CD4-positive, alpha-beta T cell treated with Interleukin-2 at 100 ng/mL for 4 hours (primary cell): ENCODE data around the gene DLX4.

Source experiments
- DNase-seq: peaks from one replicate; pipeline ENCODE4 v3.0.0-alpha.2; 2020; ENCODE audit warnings: low spot score

Gene DLX4

DNA sequence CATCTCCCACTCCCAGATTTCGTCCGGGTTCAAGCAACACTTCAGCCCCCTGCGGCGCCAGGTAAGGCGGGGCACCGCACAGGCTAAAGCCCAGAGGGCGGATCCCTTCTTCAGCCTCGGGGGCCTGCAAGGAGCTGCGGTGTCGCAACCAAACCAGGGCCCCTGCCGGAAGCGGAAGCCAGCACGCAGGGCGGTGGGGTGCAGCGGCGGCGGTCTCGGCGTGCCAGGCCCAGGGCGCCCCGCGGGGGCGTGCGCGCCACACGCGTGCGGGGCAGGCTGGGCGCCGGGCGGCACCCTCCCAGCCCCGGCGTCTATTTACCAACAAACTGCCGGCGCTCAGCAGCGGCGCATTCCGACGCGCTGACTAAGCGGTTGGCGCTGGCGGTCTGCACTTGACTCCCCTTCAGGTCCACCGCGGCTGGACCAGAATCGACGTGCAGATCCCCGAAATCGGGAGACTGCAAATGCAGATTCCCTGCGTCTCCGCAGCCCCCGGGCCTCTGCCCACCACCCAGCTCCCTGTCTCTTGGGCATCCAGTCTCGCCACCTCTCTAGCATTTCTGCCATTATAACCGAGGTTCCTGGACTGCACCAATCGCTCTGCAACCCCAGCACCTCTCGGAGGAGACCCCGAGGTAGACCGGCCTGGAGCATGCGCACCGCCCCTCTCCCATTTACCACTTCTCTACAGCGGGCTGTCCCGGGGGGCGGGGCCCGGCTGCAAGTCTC is 421 bp upstream of the DLX4 start:
- DNase-seq, result peak; percentile 56

DNA sequence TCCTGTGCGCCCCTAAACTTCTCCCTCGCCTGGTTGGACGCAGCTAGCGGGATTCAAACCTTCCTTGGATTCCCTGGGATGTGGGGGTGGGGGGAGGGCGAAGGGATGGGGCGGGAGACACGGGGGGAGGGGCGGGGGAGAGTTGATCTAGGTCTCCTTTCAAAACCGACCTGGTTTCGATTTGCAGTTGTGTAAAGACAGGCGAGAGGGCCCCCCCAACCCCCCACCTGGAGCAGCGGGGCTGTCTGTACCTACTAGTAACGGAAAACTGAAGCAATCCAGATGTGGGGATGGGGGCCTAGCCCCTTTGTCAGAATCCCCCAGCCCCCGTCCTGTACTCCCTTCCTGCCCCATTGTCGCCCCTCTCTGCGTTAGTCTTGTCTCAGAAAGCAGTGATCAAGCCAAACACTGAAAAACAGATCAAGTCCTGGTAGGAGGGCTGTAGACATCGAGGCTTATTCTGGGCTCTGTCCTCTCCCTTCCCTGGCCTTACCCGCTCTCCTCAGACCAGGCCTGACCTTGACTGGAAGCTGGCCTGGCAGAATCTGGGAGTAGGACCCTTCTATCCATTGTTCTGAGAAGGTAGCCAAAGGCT is 902 bp downstream of the DLX4 start:
- no peak for DNase-seq

- no peak for DNase-seq
Measured at GRCh38 chr17:49970498-49970897, 1.5 kb downstream of the DLX4 start.

DNA sequence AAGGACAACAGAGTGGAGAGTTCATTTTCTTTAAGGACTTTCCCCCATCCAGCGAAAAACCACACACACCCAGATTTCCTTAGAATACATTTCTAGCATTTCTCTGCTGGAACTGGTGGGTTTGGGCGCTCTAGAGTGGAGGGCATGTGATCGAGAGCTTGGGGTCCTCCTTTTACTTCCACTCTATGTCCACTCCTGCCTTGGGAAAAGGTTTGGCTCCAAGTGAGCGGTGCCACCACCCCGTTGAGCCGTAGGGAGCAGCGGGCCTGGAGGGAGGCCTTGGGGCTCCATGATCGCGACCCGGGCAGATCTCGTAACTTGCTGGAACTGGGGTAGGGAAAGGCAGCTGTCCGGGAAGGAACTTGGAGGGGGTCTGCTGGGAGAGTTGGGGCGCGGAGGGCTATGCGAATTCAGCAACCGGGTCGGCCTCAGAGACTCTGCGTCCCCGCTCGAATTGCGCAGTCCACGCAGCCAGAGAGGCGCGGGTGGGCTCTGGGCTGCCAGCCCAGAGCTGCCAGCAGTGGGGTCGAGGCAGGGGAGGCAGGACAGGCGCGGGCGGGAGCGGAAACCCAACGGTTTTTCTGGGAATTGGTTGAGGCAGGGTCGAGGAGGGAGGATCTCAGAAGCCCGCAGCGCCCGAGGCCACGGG is 2.3 kb downstream of the DLX4 start:
- DNase-seq, result no peak

- no peak for DNase-seq
Measured at GRCh38 chr17:49971848-49972485, 3.0 kb downstream of the DLX4 start.

- no peak for DNase-seq
Measured at GRCh38 chr17:49972486-49973270, 3.7 kb downstream of the DLX4 start.

- DNase-seq, result no peak
Measured at GRCh38 chr17:49973271-49973615, 4.3 kb downstream of the DLX4 start.

GRCh38 chr17:49975531-49975930 is 6.5 kb downstream of the DLX4 start:
- DNase-seq, result no peak

DNA sequence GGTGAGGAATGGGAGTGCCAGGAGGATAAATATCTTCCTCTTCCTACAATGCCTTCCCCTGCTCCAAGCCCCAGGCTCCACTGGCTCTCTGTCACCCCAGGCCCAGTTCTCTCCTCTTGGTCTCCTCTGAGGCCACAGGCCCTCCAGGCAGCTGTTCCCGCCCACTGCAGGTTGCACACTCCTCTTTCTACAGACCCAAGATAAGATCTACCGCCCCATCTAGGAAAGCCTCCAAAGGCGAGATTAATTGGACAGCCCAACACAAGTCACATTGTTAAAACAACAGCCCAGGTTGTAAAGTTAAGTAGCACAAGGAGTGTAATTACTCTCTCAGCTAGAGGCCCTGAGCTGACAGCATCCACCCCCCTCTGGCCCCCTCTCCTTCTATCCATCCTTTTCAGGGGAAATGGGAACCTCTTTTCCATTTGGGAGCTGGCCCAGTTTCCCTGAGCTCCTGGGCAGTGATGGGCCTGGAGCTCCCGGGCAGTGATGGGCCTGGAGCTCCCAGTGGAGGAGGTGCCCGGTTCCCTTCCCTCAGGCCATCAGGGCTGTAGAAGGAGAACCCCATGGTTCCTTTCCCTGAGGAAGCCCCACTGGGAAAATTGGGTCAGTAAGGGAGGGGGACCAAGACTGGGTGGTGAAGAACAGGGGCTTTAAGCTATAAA is 7.3 kb downstream of the DLX4 start:
- no peak for DNase-seq

GRCh38 chr17:49976828-49977202 is 7.8 kb downstream of the DLX4 start:
- DNase-seq, result no peak

GRCh38 chr17:49977463-49978389 is 8.7 kb downstream of the DLX4 start:
- DNase-seq, result no peak

GRCh38 chr17:49978501-49978900 is 9.5 kb downstream of the DLX4 start:
- no peak for DNase-seq

DNA sequence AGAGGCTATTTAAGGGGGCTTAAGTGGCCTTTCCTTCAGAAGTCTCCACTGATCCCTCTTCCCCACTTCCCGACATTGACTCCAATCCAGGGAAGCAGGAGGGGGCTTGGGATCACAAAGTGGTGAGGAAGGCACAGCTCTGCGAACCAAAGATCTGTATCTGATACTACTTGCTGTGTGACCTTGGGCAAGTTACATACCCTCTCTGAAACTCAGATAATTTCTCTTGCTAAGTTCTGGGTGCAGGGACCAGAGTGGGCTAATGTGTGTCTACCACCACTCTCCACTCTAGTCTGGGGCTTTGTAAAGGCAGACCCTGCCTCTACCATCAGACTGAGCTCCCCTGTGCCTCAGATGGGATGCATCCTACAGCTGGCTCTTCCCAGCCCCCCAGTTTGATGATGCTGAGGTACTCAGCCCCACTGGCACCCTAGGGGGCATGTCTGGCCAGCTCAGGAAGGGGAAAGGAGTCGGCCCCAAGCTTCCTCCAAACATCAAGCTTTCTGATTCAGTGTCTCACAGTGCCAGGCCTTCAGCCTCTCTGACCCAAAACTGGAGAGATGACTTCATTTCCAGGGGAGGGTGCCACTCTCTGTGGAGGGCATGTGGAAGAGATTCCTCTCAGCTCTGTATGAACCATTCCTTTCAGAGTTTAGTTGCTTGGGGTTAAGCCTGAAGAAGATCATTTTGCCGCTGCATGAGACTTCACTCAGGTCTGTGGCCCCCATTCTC is 10.9 kb downstream of the DLX4 start:
- DNase-seq, result no peak

GRCh38 chr17:49980703-49981197 is 11.8 kb downstream of the DLX4 start:
- DNase-seq, result no peak

GRCh38 chr17:49984283-49984682 is 15.3 kb downstream of the DLX4 start:
- DNase-seq, result no peak

GRCh38 chr17:49984776-49985175 is 15.8 kb downstream of the DLX4 start:
- no peak for DNase-seq

- DNase-seq, result no peak
Measured at GRCh38 chr17:49985310-49985990, 16.5 kb downstream of the DLX4 start.

DNA sequence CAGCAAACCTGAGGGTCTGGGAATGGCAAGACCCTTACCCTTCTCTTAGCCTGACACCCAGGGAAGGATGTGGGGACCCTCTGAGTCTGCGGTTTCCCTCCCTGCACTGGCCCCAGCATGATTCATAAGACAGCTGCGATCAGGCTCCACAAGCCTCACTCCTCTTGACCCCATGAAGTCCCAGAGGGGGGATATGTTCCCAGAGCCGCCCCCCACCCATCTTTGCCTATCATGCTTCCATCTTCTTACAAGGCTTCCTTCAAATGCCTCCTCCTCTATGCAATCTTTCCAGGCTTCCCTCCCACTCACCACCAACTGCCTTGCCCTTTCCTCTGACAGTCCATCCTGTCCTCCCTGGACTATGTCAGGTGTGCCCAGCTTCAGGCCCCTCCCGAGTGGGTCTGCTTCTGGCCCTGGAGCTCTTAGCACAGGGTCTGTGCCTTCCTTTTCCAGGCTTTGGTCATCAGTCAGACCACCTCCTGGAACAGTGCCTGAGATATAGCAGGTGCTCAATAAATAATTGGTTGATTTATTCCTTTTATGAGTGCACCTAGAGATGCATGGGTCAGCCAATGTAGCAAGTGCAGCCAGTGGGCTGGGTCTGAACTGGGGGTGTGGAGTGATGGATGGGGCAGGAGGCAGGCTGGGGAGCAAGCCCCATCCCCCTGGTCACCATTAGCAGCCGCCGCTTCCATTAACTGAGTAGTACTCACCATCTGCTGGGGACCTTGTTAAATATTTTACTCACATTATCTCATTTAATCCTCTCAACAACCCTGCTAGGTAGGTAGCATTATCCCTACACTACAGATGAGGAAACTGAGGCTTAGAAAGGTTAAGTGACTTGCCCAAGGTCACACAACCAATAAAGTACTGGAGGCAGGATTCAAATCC is 17.7 kb downstream of the DLX4 start:
- DNase-seq, result no peak
